CD4-positive, CD25-positive, alpha-beta regulatory T cell (primary cell): Measurements from ENCODE around the gene AMZ2. TPM values are rescaled to one million over a fixed set of nuclear protein-coding genes. Genes with fewer than 3 reads are reported as not detected.
"Not testable (repeated sequence)": the region's sequence is repeated elsewhere in the genome, so short reads cannot be mapped to it uniquely, and the experiment has no call there.

Experiments
- ATAC-seq, 2 donors: fragments of 150-1000 bp; cut with Tn5 transposase; one replicate each; pipeline ENCODE4 v1.10.0; 2021; ENCODE audit warnings: low read depth in 2 of 2, moderate number of reproducible peaks in 2 of 2, moderate library complexity in 1 of 2
- DNase-seq, 3 donors: peaks; one replicate each; pipeline versions ENCODE4 v3.0.0 to v3.0.0-alpha.2; 2012 to 2022; ENCODE audit warnings: mixed read lengths in 1 of 3
- H3K27ac ChIP-seq: one replicate; pipeline ENCODE4 v1.7.0; 2013; ENCODE audit warnings: mild to moderate bottlenecking, low read length; ENCODE audit not compliant: insufficient read depth, poor library complexity, severe bottlenecking
- H3K27me3 ChIP-seq: one replicate; pipeline ENCODE4 v1.7.0; 2013; ENCODE audit warnings: low read length; ENCODE audit not compliant: control insufficient read depth, insufficient read depth
- H3K36me3 ChIP-seq: one replicate; pipeline ENCODE4 v1.7.0; 2013; ENCODE audit warnings: mild to moderate bottlenecking, low read length, moderate library complexity; ENCODE audit not compliant: control insufficient read depth, insufficient read depth
- H3K4me1 ChIP-seq: 2 replicates; pipeline ENCODE4 v1.7.0; 2013; ENCODE audit warnings: mild to moderate bottlenecking, low read length; ENCODE audit not compliant: insufficient read depth, control insufficient read depth, poor library complexity, severe bottlenecking
- H3K4me3 ChIP-seq: one replicate; pipeline ENCODE4 v1.7.0; 2013; ENCODE audit warnings: low read depth, mild to moderate bottlenecking, low read length, moderate library complexity
- H3K9me3 ChIP-seq, 2 experiments: 1 replicate in 1 of 2; 2 replicates in 1 of 2; pipeline ENCODE4 v1.7.0; 2013; ENCODE audit warnings: low read length in 2 of 2, mild to moderate bottlenecking in 1 of 2, moderate library complexity in 1 of 2; ENCODE audit not compliant: control insufficient read depth in 2 of 2
- H3K27ac Mint-ChIP-seq, 3 donors: one replicate each; pipeline ENCODE4 v1.8.0; 2020 to 2022; ENCODE audit warnings: mild to moderate bottlenecking in 3 of 3, mixed read lengths in 3 of 3, moderate library complexity in 2 of 3
- H3K27me3 Mint-ChIP-seq: one replicate; pipeline ENCODE4 v1.8.0; 2022; ENCODE audit warnings: mild to moderate bottlenecking, mixed read lengths
- H3K36me3 Mint-ChIP-seq: one replicate; pipeline ENCODE4 v1.8.0; 2020; ENCODE audit warnings: mixed read lengths
- H3K4me1 Mint-ChIP-seq, 4 donors: one replicate each; pipeline ENCODE4 v1.8.0; 2020 to 2022; ENCODE audit warnings: mixed read lengths in 4 of 4, mild to moderate bottlenecking in 1 of 4
- H3K4me3 Mint-ChIP-seq, 4 donors: one replicate each; pipeline ENCODE4 v1.8.0; 2020 to 2022; ENCODE audit warnings: mild to moderate bottlenecking in 4 of 4, mixed read lengths in 4 of 4, moderate library complexity in 3 of 4
- H3K9me3 Mint-ChIP-seq, 7 donors: one replicate each; pipeline ENCODE4 v1.8.0; 2020 to 2022; ENCODE audit warnings: mixed read lengths in 7 of 7, mild to moderate bottlenecking in 3 of 7, moderate library complexity in 2 of 7
- polyA plus RNA-seq, 4 donors: library from polyadenylated mRNA; unstranded; fragments of 300-500 nt; fragmentation: Illumina TruSeq; gene quantifications; one replicate each; pipeline ENCODE4 v1.2.3, GENCODE V29; 2021
- total RNA-seq: library from RNA; stranded (reverse); gene quantifications from one replicate; pipeline ENCODE4 v1.2.3, GENCODE V29; 2022

The AMZ2 gene
- total and polyA plus RNA-seq, 5 donors from 2014 or later: 58.6 to 116 (median 114) TPM

GRCh38 chr17:68265833-68266232 lies 18.0 kb downstream of the AMZ2 start:
- DNase-seq, H3K27me3 Mint-ChIP-seq, H3K9me3 Mint-ChIP-seq, H3K27ac ChIP-seq, H3K27ac Mint-ChIP-seq, H3K4me1 ChIP-seq, H3K27me3 ChIP-seq, H3K9me3 ChIP-seq, ATAC-seq, H3K4me3 Mint-ChIP-seq, H3K4me3 ChIP-seq: not testable (repeated sequence)
- peaks cover 25% of the 10 kb centered on the region for H3K36me3 ChIP-seq
- peaks cover 5 to 23% (median 16%) of the 10 kb centered on the region in 4 donors for H3K4me1 Mint-ChIP-seq
- peaks cover 19% of the 10 kb centered on the region for H3K36me3 Mint-ChIP-seq

GRCh38 chr17:68273722-68274121 lies 25.9 kb downstream of the AMZ2 start:
- peaks cover 63% of the 10 kb centered on the region for H3K36me3 ChIP-seq
- ATAC-seq: no peak

GRCh38 chr17:68276339-68276738 lies 28.5 kb downstream of the AMZ2 start:
- Mint-ChIP-seq H3K4me1 (peaks cover 8 to 22% (median 13%) of the 10 kb centered on the region in 4 donors), H3K36me3 (peaks cover 48% of the 10 kb centered on the region), H3K27ac (peak overlapping the region in 1 of 3 donors; percentile 52)
- H3K27me3 Mint-ChIP-seq, H3K4me1 ChIP-seq, H3K9me3 Mint-ChIP-seq, H3K9me3 ChIP-seq, H3K27ac ChIP-seq, H3K4me3 Mint-ChIP-seq, DNase-seq, H3K4me3 ChIP-seq, ATAC-seq, H3K27me3 ChIP-seq: not testable (repeated sequence)
- peaks cover 64% of the 10 kb centered on the region for H3K36me3 ChIP-seq

More at GRCh38 chr17:68273722-68274121, 25.9 kb downstream of the AMZ2 start:
- H3K4me3 ChIP-seq: no peak overlapping the region
- H3K4me1 Mint-ChIP-seq: peaks cover 0 to 5% (median 3%) of the 10 kb centered on the region in 4 donors
- H3K4me3 Mint-ChIP-seq: no peak overlapping the region
- H3K36me3 Mint-ChIP-seq: peaks cover 43% of the 10 kb centered on the region
- peak overlapping the region in 1 of 3 donors; percentile 47 for H3K27ac Mint-ChIP-seq
- DNase-seq: no peak
- no peak overlapping the region for H3K27ac ChIP-seq
- no peaks in the 10 kb centered on the region for H3K27me3 Mint-ChIP-seq
- H3K4me1 ChIP-seq: no peaks in the 10 kb centered on the region
- no peaks in the 10 kb centered on the region for H3K9me3 ChIP-seq
- no peaks in the 10 kb centered on the region for H3K27me3 ChIP-seq
- peaks cover 0 to 2% (median 0%) of the 10 kb centered on the region in 7 donors for H3K9me3 Mint-ChIP-seq

- DNase-seq: no peak
- Mint-ChIP-seq H3K36me3 (peaks cover 50% of the 10 kb centered on the region), H3K4me3 (no peak overlapping the region), H3K4me1 (peaks cover 9 to 29% (median 20%) of the 10 kb centered on the region in 4 donors), H3K27me3 (no peaks in the 10 kb centered on the region), H3K9me3 (peaks cover 0 to 5% (median 0%) of the 10 kb centered on the region in 7 donors), H3K27ac (no peak overlapping the region)
- ATAC-seq: no peak
- H3K4me1 ChIP-seq: peaks cover 5% of the 10 kb centered on the region
- H3K9me3 ChIP-seq: no peaks in the 10 kb centered on the region
- no peaks in the 10 kb centered on the region for H3K27me3 ChIP-seq
- no peak overlapping the region for H3K4me3 ChIP-seq
- H3K36me3 ChIP-seq: peaks cover 53% of the 10 kb centered on the region
- H3K27ac ChIP-seq: no peak overlapping the region
Measured at GRCh38 chr17:68277807-68278206, 30.0 kb downstream of the AMZ2 start.

GRCh38 chr17:68281965-68282364 lies 34.1 kb downstream of the AMZ2 start:
- H3K36me3 ChIP-seq: peaks cover 33% of the 10 kb centered on the region
- H3K4me1 Mint-ChIP-seq: peaks cover 9 to 49% (median 23%) of the 10 kb centered on the region in 4 donors
- H3K9me3 Mint-ChIP-seq, H3K4me3 Mint-ChIP-seq, DNase-seq, ATAC-seq, H3K27me3 ChIP-seq, H3K9me3 ChIP-seq, H3K4me1 ChIP-seq, H3K4me3 ChIP-seq, H3K27ac ChIP-seq, H3K27me3 Mint-ChIP-seq: not testable (repeated sequence)
- H3K27ac Mint-ChIP-seq: peak overlapping the region in 1 of 3 donors; percentile 78
- H3K36me3 Mint-ChIP-seq: peaks cover 39% of the 10 kb centered on the region

GRCh38 chr17:68288375-68288774 lies 40.5 kb downstream of the AMZ2 start:
- DNase-seq (no peak), ATAC-seq (no peak)
- H3K27ac ChIP-seq: peak overlapping the region; percentile 97

GRCh38 chr17:68288804-68289203 lies 41.0 kb downstream of the AMZ2 start:
- Histone ChIP-seq H3K9me3 (no peaks in the 10 kb centered on the region), H3K4me3 (peak overlapping the region; percentile 94), H3K27ac (peak overlapping the region; percentile 97), H3K4me1 (peaks cover 43% of the 10 kb centered on the region), H3K36me3 (no peaks in the 10 kb centered on the region), H3K27me3 (no peaks in the 10 kb centered on the region)
- Mint-ChIP-seq H3K27ac (peak overlapping the region; percentile 82 to 96 (median 82)), H3K4me3 (peak overlapping the region; percentile 92 to 100 (median 100)), H3K9me3 (no peaks in the 10 kb centered on the region), H3K27me3 (peaks cover 4% of the 10 kb centered on the region), H3K36me3 (peaks cover 8% of the 10 kb centered on the region), H3K4me1 (peaks cover 22 to 70% (median 43%) of the 10 kb centered on the region in 4 donors)
- DNase-seq (peak in 1 of 3 donors; percentile 37), ATAC-seq (no peak)

More at GRCh38 chr17:68288375-68288774, 40.5 kb downstream of the AMZ2 start:
- Mint-ChIP-seq H3K4me1 (peaks cover 22 to 67% (median 41%) of the 10 kb centered on the region in 4 donors), H3K36me3 (peaks cover 8% of the 10 kb centered on the region), H3K9me3 (no peaks in the 10 kb centered on the region), H3K27ac (peak overlapping the region; percentile 82 to 96 (median 82)), H3K4me3 (peak overlapping the region; percentile 92 to 100 (median 100)), H3K27me3 (peaks cover 4% of the 10 kb centered on the region)
- Histone ChIP-seq H3K4me3 (peak overlapping the region; percentile 94), H3K9me3 (no peaks in the 10 kb centered on the region), H3K27me3 (no peaks in the 10 kb centered on the region), H3K4me1 (peaks cover 39% of the 10 kb centered on the region), H3K36me3 (no peaks in the 10 kb centered on the region)

- H3K4me3 ChIP-seq: peak overlapping the region; percentile 94
- no peaks in the 10 kb centered on the region for H3K9me3 ChIP-seq
- no peak for ATAC-seq
Measured at GRCh38 chr17:68289473-68289872, 41.6 kb downstream of the AMZ2 start.

More at GRCh38 chr17:68289473-68289872, 41.6 kb downstream of the AMZ2 start:
- Histone ChIP-seq H3K27me3 (no peaks in the 10 kb centered on the region), H3K4me1 (peaks cover 48% of the 10 kb centered on the region), H3K27ac (peak overlapping the region; percentile 97), H3K36me3 (no peaks in the 10 kb centered on the region)
- Mint-ChIP-seq H3K36me3 (peaks cover 8% of the 10 kb centered on the region), H3K9me3 (no peaks in the 10 kb centered on the region), H3K4me1 (peaks cover 22 to 76% (median 47%) of the 10 kb centered on the region in 4 donors), H3K27ac (peak overlapping the region; percentile 96 to 100 (median 98)), H3K27me3 (peaks cover 4% of the 10 kb centered on the region), H3K4me3 (peak overlapping the region; percentile 92 to 100 (median 100))
- DNase-seq: no peak
